Lower lobe of right lung (tissue), 2 donors: ENCODE data around the gene INTS14. TPM values are rescaled to one million over a fixed set of nuclear protein-coding genes. Genes with fewer than 3 reads are reported as not detected.

ENCODE experiments used
- ATAC-seq, 2 donors: fragments of 200-7000 bp; cut with Tn5 transposase; one replicate each; pipeline ENCODE4 v1.9.1; 2020 to 2022; ENCODE audit warnings: mild to moderate bottlenecking in 2 of 2, moderate library complexity in 2 of 2
- DNase-seq: peaks from one replicate; pipeline ENCODE4 v3.0.0-alpha.2; 2020
- H3K27ac ChIP-seq: fragments of 200-600 bp; one replicate; pipeline ENCODE4 v1.8.0; 2022
- H3K27me3 ChIP-seq: fragments of 200-600 bp; one replicate; pipeline ENCODE4 v1.8.0; 2022; ENCODE audit warnings: low read depth
- H3K36me3 ChIP-seq: fragments of 200-600 bp; one replicate; pipeline ENCODE4 v1.8.0; 2022; ENCODE audit warnings: mild to moderate bottlenecking
- H3K4me1 ChIP-seq: fragments of 200-600 bp; one replicate; pipeline ENCODE4 v1.8.0; 2022
- H3K4me3 ChIP-seq: fragments of 200-600 bp; one replicate; pipeline ENCODE4 v1.8.0; 2022; ENCODE audit warnings: mild to moderate bottlenecking
- H3K9me3 ChIP-seq: fragments of 200-600 bp; one replicate; pipeline ENCODE4 v1.8.0; 2022
- intact Hi-C: fragments of 100-400 bp; cut with DNase I; formaldehyde crosslinking; loops from one replicate; pipeline ENCODE4 v1.11.0; 2022
- long read RNA-seq: library from polyadenylated mRNA; unstranded; transcript quantifications from one replicate; pipeline ENCODE4 v2.0.0, GENCODE V29; 2021
- total RNA-seq: library from RNA; stranded (reverse); fragmentation: NEBNext Ultra II Directional; extraction: Animal tissue kit (Norgen Biotek cat#: 25700); gene quantifications from one replicate; pipeline ENCODE4 v1.2.1, GENCODE V29; 2021
- TF ChIP-seq, protein P1 (sequence below): fragments of 200-600 bp; IDR thresholded peaks from one replicate; pipeline ENCODE4 v1.8.0; 2022; ENCODE audit warnings: antibody characterized with exemption, mild to moderate bottlenecking
- donor health status: DM: no; HTN: yes; CAD: no; lungs with severe emphysema.

INTS14 gene
- 27.1 TPM for total RNA-seq
- long read RNA-seq, transcript INTS14-201 (12 exons, 2,393 nt), result major isoform, 24 of 63 reads
- long read RNA-seq, transcript INTS14-217 (12 exons, 2,615 nt), result minor isoform, 9 of 63 reads
- long read RNA-seq, partial matches to known transcripts, result 2 of 63 reads
- long read RNA-seq, other reads (novel, unspliced or antisense), result 25 of 63 reads

DNA sequence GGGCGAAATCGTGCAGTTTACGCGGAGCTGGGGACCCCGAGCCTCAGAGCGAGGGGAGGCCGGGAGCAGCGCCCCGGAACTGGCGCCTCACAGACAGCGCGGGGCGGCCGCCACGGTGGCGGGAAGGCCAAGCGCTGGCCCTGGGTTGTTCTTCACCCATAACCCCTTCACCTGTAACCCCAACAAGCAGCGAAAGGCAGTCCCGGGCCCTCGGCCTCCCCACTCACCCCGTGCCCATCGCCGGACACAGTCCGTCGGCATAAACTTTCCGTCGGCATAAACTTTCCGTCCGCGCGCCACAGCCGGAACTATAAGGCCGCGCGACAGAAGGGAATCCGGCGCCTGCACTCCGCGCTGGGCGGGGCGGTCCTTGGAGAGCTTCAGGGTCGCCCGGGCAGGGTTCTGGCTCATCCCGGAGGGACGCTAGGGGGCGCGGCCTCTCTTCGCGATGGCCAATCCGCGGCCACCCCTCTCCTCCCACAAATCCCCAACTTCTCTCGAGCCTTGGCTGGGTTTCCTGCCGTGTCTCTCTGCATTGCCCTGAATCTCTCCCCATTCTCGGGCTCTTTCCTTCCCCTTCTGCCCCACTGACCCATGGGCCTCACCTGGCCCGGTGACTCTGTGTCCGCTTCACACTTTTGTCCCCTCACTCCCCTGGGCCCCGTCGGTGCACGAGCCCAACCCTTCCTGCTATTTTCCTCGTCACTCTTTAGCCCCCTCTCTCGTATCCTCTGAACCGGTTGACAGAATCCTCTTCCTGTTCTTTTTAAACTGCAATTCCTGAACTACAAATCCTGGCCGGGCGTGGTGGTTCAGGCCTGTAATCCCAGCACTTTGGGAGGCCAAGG, at the start of gene INTS14:
Gene INTS14 (minus strand): TSS at position 261 of the 848 bp plus-strand sequence. CDS start 3,751 bp downstream, outside the sequence.
- Histone ChIP-seq H3K27me3 (no peaks in the 10 kb centered on the region), H3K9me3 (no peaks in the 10 kb centered on the region), H3K27ac (peak within 1 kb of the TSS; percentile 95), H3K36me3 (no peaks in the 10 kb centered on the region), H3K4me1 (peaks cover 25% of the 10 kb centered on the region), H3K4me3 (peak within 1 kb of the TSS; percentile 87)
- DNase-seq, result peak; percentile 99
- ATAC-seq, result peak; percentile 100
- TF ChIP-seq, protein P1, sequence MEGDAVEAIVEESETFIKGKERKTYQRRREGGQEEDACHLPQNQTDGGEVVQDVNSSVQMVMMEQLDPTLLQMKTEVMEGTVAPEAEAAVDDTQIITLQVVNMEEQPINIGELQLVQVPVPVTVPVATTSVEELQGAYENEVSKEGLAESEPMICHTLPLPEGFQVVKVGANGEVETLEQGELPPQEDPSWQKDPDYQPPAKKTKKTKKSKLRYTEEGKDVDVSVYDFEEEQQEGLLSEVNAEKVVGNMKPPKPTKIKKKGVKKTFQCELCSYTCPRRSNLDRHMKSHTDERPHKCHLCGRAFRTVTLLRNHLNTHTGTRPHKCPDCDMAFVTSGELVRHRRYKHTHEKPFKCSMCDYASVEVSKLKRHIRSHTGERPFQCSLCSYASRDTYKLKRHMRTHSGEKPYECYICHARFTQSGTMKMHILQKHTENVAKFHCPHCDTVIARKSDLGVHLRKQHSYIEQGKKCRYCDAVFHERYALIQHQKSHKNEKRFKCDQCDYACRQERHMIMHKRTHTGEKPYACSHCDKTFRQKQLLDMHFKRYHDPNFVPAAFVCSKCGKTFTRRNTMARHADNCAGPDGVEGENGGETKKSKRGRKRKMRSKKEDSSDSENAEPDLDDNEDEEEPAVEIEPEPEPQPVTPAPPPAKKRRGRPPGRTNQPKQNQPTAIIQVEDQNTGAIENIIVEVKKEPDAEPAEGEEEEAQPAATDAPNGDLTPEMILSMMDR, result peak; percentile 57
- intact Hi-C loops, result no loop called here

GRCh38 chr15:65659502-65660052, 48.6 kb upstream of the INTS14 start:
- H3K4me3 ChIP-seq, result no peak overlapping the region
- intact Hi-C loops, result no loop called here
- no peaks in the 10 kb centered on the region for H3K4me1 ChIP-seq
- no peak overlapping the region for H3K27ac ChIP-seq
- DNase-seq (no peak), ATAC-seq (no peak)
- peaks cover 99% of the 10 kb centered on the region for H3K36me3 ChIP-seq
- H3K27me3 ChIP-seq, result no peaks in the 10 kb centered on the region
- TF ChIP-seq, protein P1, result no peak
- H3K9me3 ChIP-seq, result no peaks in the 10 kb centered on the region

DNA sequence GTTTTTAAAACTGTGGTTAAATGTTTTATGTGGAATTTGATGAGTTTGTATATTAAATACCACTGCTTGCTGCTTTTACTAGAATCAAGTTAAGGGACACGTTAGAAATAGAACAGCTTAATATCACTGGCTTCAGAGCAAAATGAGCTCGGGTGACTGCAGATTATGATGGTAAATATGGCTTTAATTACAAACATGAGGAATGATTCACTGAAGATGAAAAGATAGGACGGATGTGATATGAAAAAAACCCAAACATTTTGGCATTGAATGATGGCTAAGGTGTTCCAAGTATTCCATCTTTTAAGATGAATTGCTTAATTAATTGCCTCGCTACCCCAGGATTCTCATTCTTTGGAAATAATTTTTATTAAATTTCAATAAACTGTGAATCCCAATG, 44.5 kb upstream of the INTS14 start:
- intact Hi-C loops, result no loop called here
- ATAC-seq, result no peak
- TF ChIP-seq, protein P1, result no peak
- Histone ChIP-seq H3K36me3 (peaks cover 86% of the 10 kb centered on the region), H3K4me3 (no peak overlapping the region), H3K9me3 (no peaks in the 10 kb centered on the region), H3K27me3 (no peaks in the 10 kb centered on the region), H3K27ac (no peak overlapping the region), H3K4me1 (no peaks in the 10 kb centered on the region)
- no peak for DNase-seq

GRCh38 chr15:65655026-65655425, 44.1 kb upstream of the INTS14 start:
- Histone ChIP-seq H3K9me3 (no peaks in the 10 kb centered on the region), H3K4me1 (no peaks in the 10 kb centered on the region), H3K27ac (no peak overlapping the region), H3K4me3 (no peak overlapping the region), H3K36me3 (peaks cover 82% of the 10 kb centered on the region), H3K27me3 (no peaks in the 10 kb centered on the region)
- TF ChIP-seq, protein P1, result no peak
- intact Hi-C loops, result no loop called here
- ATAC-seq (no peak), DNase-seq (no peak)

DNA sequence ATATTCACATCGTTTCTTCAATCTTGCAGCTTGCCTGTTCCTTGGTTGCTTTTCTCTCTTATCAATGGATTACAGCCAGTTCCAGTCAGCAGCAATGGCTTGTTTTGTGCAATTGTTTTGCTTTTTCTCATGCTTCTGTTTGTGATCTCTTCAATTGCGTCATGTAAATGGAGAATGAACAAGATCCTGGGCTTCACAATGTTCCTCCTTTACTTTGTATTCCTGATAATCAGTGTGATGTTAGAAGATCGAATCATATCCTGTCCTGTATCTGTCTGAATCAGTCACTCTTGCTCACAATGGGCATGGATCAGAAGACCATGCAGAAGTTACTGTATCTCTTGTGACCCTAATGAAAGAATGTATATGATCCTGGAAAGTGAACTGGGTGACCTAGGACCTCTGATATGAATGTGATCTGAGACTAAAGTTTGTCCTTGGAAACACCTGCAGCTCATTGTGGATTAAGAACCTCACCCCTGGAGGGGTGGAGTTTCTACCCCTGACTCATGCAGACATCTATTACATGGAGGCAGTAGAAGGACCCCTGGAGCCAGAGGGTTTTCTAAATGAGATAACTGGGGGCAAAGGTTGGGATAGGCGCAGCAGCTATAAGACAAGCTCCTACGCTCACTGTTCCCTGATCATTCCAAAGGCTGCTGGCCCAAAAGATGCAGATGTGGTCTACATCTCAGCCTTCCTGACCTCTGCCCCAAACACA, 43.0 kb upstream of the INTS14 start:
- peaks cover 71% of the 10 kb centered on the region for H3K36me3 ChIP-seq
- no peak overlapping the region for H3K4me3 ChIP-seq
- ATAC-seq (no peak), DNase-seq (no peak)
- intact Hi-C loops, result no loop called here
- TF ChIP-seq, protein P1, result no peak
- no peaks in the 10 kb centered on the region for H3K4me1 ChIP-seq
- H3K27me3 ChIP-seq, result no peaks in the 10 kb centered on the region
- no peaks in the 10 kb centered on the region for H3K9me3 ChIP-seq
- H3K27ac ChIP-seq, result no peak overlapping the region
